ENCODE results near the gene ZNF574. TPM values are rescaled to one million over a fixed set of nuclear protein-coding genes. Genes with fewer than 3 reads are reported as not detected.

ZNF574 gene
- total and polyA plus RNA-seq, 2 experiments from 2014 or later = 19.4 to 61.2 TPM

DNA sequence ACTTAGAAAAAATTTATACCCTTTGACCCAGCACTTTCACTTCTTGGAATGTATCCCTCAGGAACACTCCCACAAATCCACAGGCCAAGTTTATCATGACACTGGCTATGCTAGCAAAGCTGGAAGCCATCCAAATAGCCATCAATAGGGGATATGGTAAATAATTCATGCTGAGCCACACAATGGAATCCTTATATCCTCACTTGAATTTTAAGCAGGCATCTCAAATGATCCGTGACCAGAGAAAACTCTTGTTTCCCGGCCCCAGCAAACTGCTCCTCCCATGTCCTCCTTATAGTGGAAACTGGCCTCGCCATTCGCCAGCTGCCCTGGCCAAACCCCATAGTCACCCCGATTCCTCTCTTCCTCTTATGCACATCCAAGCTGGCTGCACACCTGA is 43.5 kb upstream of the ZNF574 start:
- ATAC-seq = peak; percentile 61
- H3K9me3 Mint-ChIP-seq = no peaks in the 10 kb centered on the region; the same call in 1 of the 3 replicates
- Histone ChIP-seq H3K36me3 (ENCODE audit: insufficient read depth) (no peaks in the 10 kb centered on the region), H3K79me2 (replicated peaks; ENCODE audit: insufficient read depth) (no peaks in the 10 kb centered on the region), H3K9me2 (ENCODE audit: insufficient read depth) (no peaks in the 10 kb centered on the region; the same call in 1 of the 2 replicates), H3K27ac (ENCODE audit: low read depth) (peak overlapping the region; percentile 81), H3F3A (replicated peaks; ENCODE audit: low read depth) (peaks cover 20% of the 10 kb centered on the region), H3K4me3 (no peak overlapping the region), H3K27me3 (ENCODE audit: insufficient read depth) (no peaks in the 10 kb centered on the region), H3K4me2 (peak overlapping the region; percentile 30; the same call in 1 of the 2 replicates), H3K4me1 (ENCODE audit: insufficient read depth) (peaks cover 17% of the 10 kb centered on the region), H2AFZ (no peak overlapping the region), H4K20me1 (replicated peaks; ENCODE audit: insufficient read depth) (no peaks in the 10 kb centered on the region; the same call in none of the 2 replicates)
- H3K27ac Mint-ChIP-seq = peak overlapping the region; percentile 91
- peak; percentile 87 for DNase-seq (ENCODE audit: low spot score)
- peaks cover 31% of the 10 kb centered on the region for H3K36me3 Mint-ChIP-seq (ENCODE audit: low read depth)
- H3K4me3 Mint-ChIP-seq = peak overlapping the region; percentile 31; the same call in 2 of the 3 replicates
- TF ChIP-seq NANOG (IDR thresholded peaks at IDR 0.05; ENCODE audit: borderline replicate concordance) (peak; percentile 70; the same call in 1 of the 2 replicates), POLR2AphosphoS5 (IDR thresholded peaks at IDR 0.05; ENCODE audit: low read depth) (no peak), CREB1 (CRISPR knock-in tag; IDR thresholded peaks at IDR 0.05; ENCODE audit: low read depth) (no peak), JUNB (IDR thresholded peaks at IDR 0.05; ENCODE audit: unreplicated experiment) (no peak)
- TF ChIP-seq, protein P1, sequence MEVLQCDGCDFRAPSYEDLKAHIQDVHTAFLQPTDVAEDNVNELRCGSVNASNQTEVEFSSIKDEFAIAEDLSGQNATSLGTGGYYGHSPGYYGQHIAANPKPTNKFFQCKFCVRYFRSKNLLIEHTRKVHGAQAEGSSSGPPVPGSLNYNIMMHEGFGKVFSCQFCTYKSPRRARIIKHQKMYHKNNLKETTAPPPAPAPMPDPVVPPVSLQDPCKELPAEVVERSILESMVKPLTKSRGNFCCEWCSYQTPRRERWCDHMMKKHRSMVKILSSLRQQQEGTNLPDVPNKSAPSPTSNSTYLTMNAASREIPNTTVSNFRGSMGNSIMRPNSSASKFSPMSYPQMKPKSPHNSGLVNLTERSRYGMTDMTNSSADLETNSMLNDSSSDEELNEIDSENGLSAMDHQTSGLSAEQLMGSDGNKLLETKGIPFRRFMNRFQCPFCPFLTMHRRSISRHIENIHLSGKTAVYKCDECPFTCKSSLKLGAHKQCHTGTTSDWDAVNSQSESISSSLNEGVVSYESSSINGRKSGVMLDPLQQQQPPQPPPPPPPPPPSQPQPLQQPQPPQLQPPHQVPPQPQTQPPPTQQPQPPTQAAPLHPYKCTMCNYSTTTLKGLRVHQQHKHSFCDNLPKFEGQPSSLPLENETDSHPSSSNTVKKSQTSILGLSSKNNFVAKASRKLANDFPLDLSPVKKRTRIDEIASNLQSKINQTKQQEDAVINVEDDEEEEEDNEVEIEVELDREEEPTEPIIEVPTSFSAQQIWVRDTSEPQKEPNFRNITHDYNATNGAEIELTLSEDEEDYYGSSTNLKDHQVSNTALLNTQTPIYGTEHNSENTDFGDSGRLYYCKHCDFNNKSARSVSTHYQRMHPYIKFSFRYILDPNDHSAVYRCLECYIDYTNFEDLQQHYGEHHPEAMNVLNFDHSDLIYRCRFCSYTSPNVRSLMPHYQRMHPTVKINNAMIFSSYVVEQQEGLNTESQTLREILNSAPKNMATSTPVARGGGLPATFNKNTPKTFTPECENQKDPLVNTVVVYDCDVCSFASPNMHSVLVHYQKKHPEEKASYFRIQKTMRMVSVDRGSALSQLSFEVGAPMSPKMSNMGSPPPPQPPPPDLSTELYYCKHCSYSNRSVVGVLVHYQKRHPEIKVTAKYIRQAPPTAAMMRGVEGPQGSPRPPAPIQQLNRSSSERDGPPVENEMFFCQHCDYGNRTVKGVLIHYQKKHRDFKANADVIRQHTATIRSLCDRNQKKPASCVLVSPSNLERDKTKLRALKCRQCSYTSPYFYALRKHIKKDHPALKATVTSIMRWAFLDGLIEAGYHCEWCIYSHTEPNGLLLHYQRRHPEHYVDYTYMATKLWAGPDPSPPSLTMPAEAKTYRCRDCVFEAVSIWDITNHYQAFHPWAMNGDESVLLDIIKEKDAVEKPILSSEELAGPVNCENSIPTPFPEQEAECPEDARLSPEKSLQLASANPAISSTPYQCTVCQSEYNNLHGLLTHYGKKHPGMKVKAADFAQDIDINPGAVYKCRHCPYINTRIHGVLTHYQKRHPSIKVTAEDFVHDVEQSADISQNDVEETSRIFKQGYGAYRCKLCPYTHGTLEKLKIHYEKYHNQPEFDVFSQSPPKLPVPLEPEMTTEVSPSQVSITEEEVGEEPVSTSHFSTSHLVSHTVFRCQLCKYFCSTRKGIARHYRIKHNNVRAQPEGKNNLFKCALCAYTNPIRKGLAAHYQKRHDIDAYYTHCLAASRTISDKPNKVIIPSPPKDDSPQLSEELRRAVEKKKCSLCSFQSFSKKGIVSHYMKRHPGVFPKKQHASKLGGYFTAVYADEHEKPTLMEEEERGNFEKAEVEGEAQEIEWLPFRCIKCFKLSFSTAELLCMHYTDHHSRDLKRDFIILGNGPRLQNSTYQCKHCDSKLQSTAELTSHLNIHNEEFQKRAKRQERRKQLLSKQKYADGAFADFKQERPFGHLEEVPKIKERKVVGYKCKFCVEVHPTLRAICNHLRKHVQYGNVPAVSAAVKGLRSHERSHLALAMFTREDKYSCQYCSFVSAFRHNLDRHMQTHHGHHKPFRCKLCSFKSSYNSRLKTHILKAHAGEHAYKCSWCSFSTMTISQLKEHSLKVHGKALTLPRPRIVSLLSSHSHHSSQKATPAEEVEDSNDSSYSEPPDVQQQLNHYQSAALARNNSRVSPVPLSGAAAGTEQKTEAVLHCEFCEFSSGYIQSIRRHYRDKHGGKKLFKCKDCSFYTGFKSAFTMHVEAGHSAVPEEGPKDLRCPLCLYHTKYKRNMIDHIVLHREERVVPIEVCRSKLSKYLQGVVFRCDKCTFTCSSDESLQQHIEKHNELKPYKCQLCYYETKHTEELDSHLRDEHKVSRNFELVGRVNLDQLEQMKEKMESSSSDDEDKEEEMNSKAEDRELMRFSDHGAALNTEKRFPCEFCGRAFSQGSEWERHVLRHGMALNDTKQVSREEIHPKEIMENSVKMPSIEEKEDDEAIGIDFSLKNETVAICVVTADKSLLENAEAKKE (CRISPR knock-in tag; IDR thresholded peaks at IDR 0.05) = no peak
- TF ChIP-seq, protein P2, sequence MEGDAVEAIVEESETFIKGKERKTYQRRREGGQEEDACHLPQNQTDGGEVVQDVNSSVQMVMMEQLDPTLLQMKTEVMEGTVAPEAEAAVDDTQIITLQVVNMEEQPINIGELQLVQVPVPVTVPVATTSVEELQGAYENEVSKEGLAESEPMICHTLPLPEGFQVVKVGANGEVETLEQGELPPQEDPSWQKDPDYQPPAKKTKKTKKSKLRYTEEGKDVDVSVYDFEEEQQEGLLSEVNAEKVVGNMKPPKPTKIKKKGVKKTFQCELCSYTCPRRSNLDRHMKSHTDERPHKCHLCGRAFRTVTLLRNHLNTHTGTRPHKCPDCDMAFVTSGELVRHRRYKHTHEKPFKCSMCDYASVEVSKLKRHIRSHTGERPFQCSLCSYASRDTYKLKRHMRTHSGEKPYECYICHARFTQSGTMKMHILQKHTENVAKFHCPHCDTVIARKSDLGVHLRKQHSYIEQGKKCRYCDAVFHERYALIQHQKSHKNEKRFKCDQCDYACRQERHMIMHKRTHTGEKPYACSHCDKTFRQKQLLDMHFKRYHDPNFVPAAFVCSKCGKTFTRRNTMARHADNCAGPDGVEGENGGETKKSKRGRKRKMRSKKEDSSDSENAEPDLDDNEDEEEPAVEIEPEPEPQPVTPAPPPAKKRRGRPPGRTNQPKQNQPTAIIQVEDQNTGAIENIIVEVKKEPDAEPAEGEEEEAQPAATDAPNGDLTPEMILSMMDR (conservative IDR thresholded peaks at IDR 0.05; ENCODE audit: low read depth in 2 of 2) = no peak
- peaks cover 43% of the 10 kb centered on the region for H3K4me1 Mint-ChIP-seq
- H3K27me3 Mint-ChIP-seq (ENCODE audit: insufficient read depth, low read depth, poor library complexity) = peaks cover 16% of the 10 kb centered on the region
